Vagina (tissue), 2 donors: ENCODE data around the gene KCNJ10.

Experiments used
- CTCF ChIP-seq, 3 experiments: fragments of 450-650 bp in 2 of 3; fragments of 200-600 bp in 1 of 3; sonication (generic) in 1 of 3; IDR thresholded peaks; one replicate each; pipeline ENCODE4 v1.5.1; 2017 to 2019; ENCODE audit warnings: antibody characterized with exemption in 3 of 3, mild to moderate bottlenecking in 2 of 3, moderate library complexity in 2 of 3
- POLR2A ChIP-seq, 2 donors: fragments of 450-650 bp; IDR thresholded peaks; one replicate each; pipeline ENCODE4 v1.6.1; 2017; ENCODE audit warnings: antibody characterized with exemption in 2 of 2, mild to moderate bottlenecking in 2 of 2, moderate library complexity in 2 of 2
- POLR2AphosphoS5 ChIP-seq, 2 donors: sonication (generic); formaldehyde crosslinking; IDR thresholded peaks; one replicate each; pipeline ENCODE4 v1.9.0; 2017; ENCODE audit warnings: antibody characterized with exemption in 2 of 2, mild to moderate bottlenecking in 2 of 2, low read depth in 1 of 2; ENCODE audit not compliant: insufficient read depth in 1 of 2

GRCh38 chr1:160096274-160097116, 26.5 kb upstream of the KCNJ10 start:
- TF ChIP-seq CTCF (IDR thresholded peaks at IDR 0.05): no peak
- TF ChIP-seq POLR2A (IDR thresholded peaks at IDR 0.05): no peak
- TF ChIP-seq POLR2AphosphoS5 (IDR thresholded peaks at IDR 0.05; ENCODE audit: insufficient read depth in 1 of 2, low read depth in 1 of 2): no peak
